ENCODE data around the gene LY6G5C.

Gene LY6G5C

GRCh38 chr6:31680226-31681134 is at the start of gene LY6G5C:
Gene LY6G5C, minus strand, starts transcription at chr6:31681067. Its CDS starts 694 bp downstream, at chr6:31680373.
- TF ChIP-seq CTCF (IDR thresholded peaks at IDR 0.05; ENCODE audit: low read depth, low read length, missing control alignments): peak; percentile 77
- peak; percentile 61 for DNase-seq (ENCODE audit: low read depth)
- peak within 1 kb of the TSS; percentile 44 for H3K4me3 ChIP-seq (ENCODE audit: low read depth, low read length)

GRCh38 chr6:31729979-31730630 is 49.2 kb upstream of the LY6G5C start:
- TF ChIP-seq CTCF (IDR thresholded peaks at IDR 0.05; ENCODE audit: low read depth, low read length, missing control alignments): no peak

GRCh38 chr6:31729515-31729978 is 48.7 kb upstream of the LY6G5C start:
- H3K4me3 ChIP-seq (ENCODE audit: low read depth, low read length): peak overlapping the region; percentile 51
- no peak for DNase-seq (ENCODE audit: low read depth)
- TF ChIP-seq CTCF (IDR thresholded peaks at IDR 0.05; ENCODE audit: low read depth, low read length, missing control alignments): no peak

More at GRCh38 chr6:31729979-31730630, 49.2 kb upstream of the LY6G5C start:
- no peak for DNase-seq (ENCODE audit: low read depth)
- H3K4me3 ChIP-seq (ENCODE audit: low read depth, low read length): peak overlapping the region; percentile 51

GRCh38 chr6:31728767-31729514 is 48.1 kb upstream of the LY6G5C start, which contains the start of gene DDAH2:
Gene DDAH2, minus strand, starts transcription at chr6:31729299. Its CDS starts 138 bp downstream, at chr6:31729161.
- no peak for DNase-seq (ENCODE audit: low read depth)
- TF ChIP-seq CTCF (IDR thresholded peaks at IDR 0.05; ENCODE audit: low read depth, low read length, missing control alignments): peak; percentile 82
- H3K4me3 ChIP-seq (ENCODE audit: low read depth, low read length): peak within 1 kb of the TSS; percentile 51

GRCh38 chr6:31727717-31728671 is 47.1 kb upstream of the LY6G5C start:
- no peak for TF ChIP-seq CTCF (IDR thresholded peaks at IDR 0.05; ENCODE audit: low read depth, low read length, missing control alignments)
- H3K4me3 ChIP-seq (ENCODE audit: low read depth, low read length): no peak overlapping the region
- DNase-seq (ENCODE audit: low read depth): peak; percentile 70
